SK-N-SH (cell line): ENCODE measurements around the gene OLFM1. TPM values are rescaled to one million over a fixed set of nuclear protein-coding genes. Genes with fewer than 3 reads are reported as not detected.

Experiments
- CTCF ChIA-PET: fragments of 300-600, 350-600 bp; formaldehyde crosslinking; extraction: SDS; loops from one replicate; lab custom pipeline; 2021; lab: Yijun Ruan, JAX
- POLR2A ChIA-PET: fragments of 350-600 bp; sonication (Branson Sonifier 250); formaldehyde crosslinking; extraction: SDS; loops from one replicate; lab custom pipeline; 2020; ENCODE audit warnings: antibody characterized with exemption, inconsistent platforms; lab: Yijun Ruan, JAX
- DNase-seq: peaks from one replicate; pipeline ENCODE4 v3.0.0; 2012
- H2AFZ ChIP-seq: fragments of 200-600 bp; sonication (generic); 2 replicates; pipeline ENCODE4 v1.8.1; 2016; ENCODE audit warnings: antibody characterized with exemption, mild to moderate bottlenecking, low read depth
- H3F3A ChIP-seq: fragments of 200-600 bp; sonication (generic); replicated peaks from 2 replicates; pipeline ENCODE3; 2016; ENCODE audit warnings: antibody characterized with exemption, mild to moderate bottlenecking; ENCODE audit not compliant: insufficient read depth
- H3K27ac ChIP-seq, 2 experiments: fragments of 200-500 bp in 1 of 2; fragments of 200-600 bp in 1 of 2; sonication (Bioruptor generic) in 1 of 2; sonication (generic), shearing (Covaris generic) in 1 of 2; 2 replicates each; pipeline versions ENCODE4 v1.5.1 to v1.6.1; 2014 to 2016; ENCODE audit warnings: low read depth in 2 of 2, inconsistent platforms in 1 of 2, low read length in 1 of 2, mild to moderate bottlenecking in 1 of 2, mixed read lengths in 1 of 2
- H3K27me3 ChIP-seq: fragments of 200-600 bp; sonication (generic), shearing (Covaris generic); 2 replicates; pipeline ENCODE4 v1.6.1; 2016; ENCODE audit warnings: mixed run types; ENCODE audit not compliant: insufficient read depth
- H3K36me3 ChIP-seq, 2 experiments: fragments of 200-500 bp in 1 of 2; fragments of 200-600 bp in 1 of 2; sonication (Bioruptor generic) in 1 of 2; sonication (generic) in 1 of 2; replicated peaks in 1 of 2; 2 replicates each; pipeline versions ENCODE3 to v1.5.1; 2014 to 2016; ENCODE audit warnings: low read length in 1 of 2, mild to moderate bottlenecking in 1 of 2; ENCODE audit not compliant: insufficient read depth in 2 of 2, control insufficient read depth in 1 of 2
- H3K4me1 ChIP-seq, 2 experiments: fragments of 200-500 bp in 1 of 2; fragments of 200-600 bp in 1 of 2; sonication (Bioruptor generic) in 1 of 2; sonication (generic), shearing (Covaris generic) in 1 of 2; 2 replicates each; pipeline versions ENCODE4 v1.5.1 to v1.6.1; 2014 to 2016; ENCODE audit warnings: low read depth in 1 of 2, low read length in 1 of 2, mixed run types in 1 of 2; ENCODE audit not compliant: insufficient read depth in 2 of 2, control insufficient read depth in 1 of 2
- H3K4me2 ChIP-seq: fragments of 200-600 bp; sonication (generic), shearing (Covaris generic); 2 replicates; pipeline ENCODE4 v1.6.1; 2017; ENCODE audit warnings: mixed run types
- H3K4me3 ChIP-seq, 2 experiments: fragments of 200-500 bp in 1 of 2; fragments of 200-600 bp in 1 of 2; sonication (Bioruptor generic) in 1 of 2; sonication (generic), shearing (Covaris generic) in 1 of 2; 2 replicates each; pipeline versions ENCODE4 v1.5.1 to v1.8.1; 2014 to 2016; ENCODE audit warnings: low read depth in 2 of 2, inconsistent platforms in 1 of 2, low read length in 1 of 2, mild to moderate bottlenecking in 1 of 2, mixed read lengths in 1 of 2, moderate library complexity in 1 of 2
- H3K79me2 ChIP-seq: fragments of 200-600 bp; sonication (generic); 2 replicates; pipeline ENCODE4 v1.8.1; 2017; ENCODE audit warnings: mild to moderate bottlenecking; ENCODE audit not compliant: insufficient read depth
- H3K9ac ChIP-seq: fragments of 200-600 bp; sonication (generic); 2 replicates; pipeline ENCODE4 v1.6.1; 2017; ENCODE audit warnings: mixed run types
- H3K9me2 ChIP-seq: fragments of 200-600 bp; sonication (generic); 2 replicates; pipeline ENCODE4 v1.6.1; 2017; ENCODE audit warnings: mixed run types
- H3K9me3 ChIP-seq: fragments of 200-600 bp; sonication (generic); 2 replicates; pipeline ENCODE4 v1.6.1; 2017; ENCODE audit warnings: mixed run types, mild to moderate bottlenecking, moderate library complexity
- H4K20me1 ChIP-seq: fragments of 200-600 bp; sonication (generic); 2 replicates; pipeline ENCODE4 v1.6.1; 2017; ENCODE audit warnings: mild to moderate bottlenecking, mixed run types; ENCODE audit not compliant: insufficient read depth
- CHD2 ChIP-seq: fragments of 150-350 bp; IDR thresholded peaks from 2 replicates; pipeline ENCODE4 v1.6.1; 2018; ENCODE audit warnings: low read length; ENCODE audit not compliant: partially characterized antibody
- EZH2phosphoT487 ChIP-seq: fragments of 200-600 bp; sonication (generic); IDR thresholded peaks from 2 replicates; pipeline ENCODE4 v1.6.1; 2017; ENCODE audit warnings: low read depth, mixed run types, mild to moderate bottlenecking, antibody characterized with exemption, moderate library complexity, borderline replicate concordance
- FOXJ3 ChIP-seq: sonication (generic); formaldehyde crosslinking; IDR thresholded peaks from 2 replicates; pipeline ENCODE4 v1.5.1; 2020; ENCODE audit warnings: mild to moderate bottlenecking, missing genetic modification reagents
- MEF2A ChIP-seq: IDR thresholded peaks from 2 replicates; pipeline ENCODE4 v1.4.0; 2012; ENCODE audit warnings: low read depth, borderline replicate concordance
- NRF1 ChIP-seq: IDR thresholded peaks from 2 replicates; pipeline ENCODE4 v1.6.1; 2012; ENCODE audit warnings: low read depth, mild to moderate bottlenecking, low read length
- PBX3 ChIP-seq: IDR thresholded peaks from 2 replicates; pipeline ENCODE4; 2012
- POLR2AphosphoS5 ChIP-seq: IDR thresholded peaks from 2 replicates; pipeline ENCODE4 v1.6.1; 2012; ENCODE audit warnings: low read depth, low read length
- RCOR1 ChIP-seq: fragments of 150-350 bp; IDR thresholded peaks from 2 replicates; pipeline ENCODE4 v1.6.1; 2017; ENCODE audit warnings: antibody characterized with exemption, low read length
- REST ChIP-seq: IDR thresholded peaks from 2 replicates; pipeline ENCODE4 v1.6.1; 2012; ENCODE audit warnings: mild to moderate bottlenecking, low read depth, low read length, moderate library complexity
- SIN3A ChIP-seq: IDR thresholded peaks from 2 replicates; pipeline ENCODE4 v1.6.1; 2012; ENCODE audit warnings: low read depth, mild to moderate bottlenecking, low read length, moderate library complexity, borderline replicate concordance
- TEAD4 ChIP-seq: IDR thresholded peaks from 2 replicates; pipeline ENCODE4 v1.4.0; 2012; ENCODE audit warnings: mild to moderate bottlenecking, borderline replicate concordance; ENCODE audit not compliant: insufficient read depth
- USF2 ChIP-seq: fragments of 150-350 bp; IDR thresholded peaks from 2 replicates; pipeline ENCODE4 v1.6.1; 2017; ENCODE audit warnings: antibody characterized with exemption, low read length, low read depth, borderline replicate concordance
- YY1 ChIP-seq: IDR thresholded peaks from 2 replicates; pipeline ENCODE4 v1.4.0; 2012; ENCODE audit warnings: low read depth, mild to moderate bottlenecking
- ZBTB33 ChIP-seq: IDR thresholded peaks from 2 replicates; pipeline ENCODE4 v1.4.0; 2012; ENCODE audit warnings: low read depth, borderline replicate concordance
- WGBS: methylation state at CpG from one replicate; pipeline ENCODE4 v1.1.6; 2017; ENCODE audit warnings: low lambda C conversion rate; 5-methylcytosine and 5-hydroxymethylcytosine counted together
- polyA plus RNA-seq, 3 experiments: library from polyadenylated mRNA; depleted of rRNA; stranded (reverse); fragments of >200 nt; gene quantifications; 2 replicates each; pipeline ENCODE4 v1.2.3, GENCODE V29; 2012
- TF ChIP-seq, protein P1 (sequence below): fragments of 150-350 bp; IDR thresholded peaks from 2 replicates; pipeline ENCODE4 v1.6.1; 2016; ENCODE audit warnings: mild to moderate bottlenecking, low read depth, low read length
- TF ChIP-seq, protein P2 (sequence below): fragments of 200-600 bp; sonication (generic); IDR thresholded peaks from 2 replicates; pipeline ENCODE4 v1.6.1; 2017; ENCODE audit warnings: antibody characterized with exemption, mild to moderate bottlenecking, moderate library complexity

The OLFM1 gene
- polyA plus RNA-seq, 1 of the 3 experiments (the other 2 are of a cell fraction), result 15.9 TPM

- ChIA-PET CTCF (no interaction called here), POLR2A (no interaction called here)
- DNase-seq, result no peak
- Histone ChIP-seq H3K9ac (no peak overlapping the region), H3K4me1 (no peaks in the 10 kb centered on the region), H3K4me2 (no peak overlapping the region), H3K27me3 (no peaks in the 10 kb centered on the region), H3K9me2 (no peaks in the 10 kb centered on the region), H3K27ac (no peak overlapping the region), H3K36me3 (no peaks in the 10 kb centered on the region), H4K20me1 (no peaks in the 10 kb centered on the region), H3K4me3 (no peak overlapping the region), H2AFZ (no peak overlapping the region), H3F3A (no peaks in the 10 kb centered on the region), H3K9me3 (no peaks in the 10 kb centered on the region), H3K79me2 (no peaks in the 10 kb centered on the region)
- TF ChIP-seq REST (no peak), FOXJ3 (CRISPR knock-in tag) (no peak), RCOR1 (no peak), YY1 (no peak), CHD2 (no peak), TEAD4 (no peak), POLR2AphosphoS5 (no peak), NRF1 (no peak), EZH2phosphoT487 (no peak), PBX3 (no peak), MEF2A (no peak), SIN3A (no peak), ZBTB33 (no peak), USF2 (no peak)
- TF ChIP-seq, protein P1, sequence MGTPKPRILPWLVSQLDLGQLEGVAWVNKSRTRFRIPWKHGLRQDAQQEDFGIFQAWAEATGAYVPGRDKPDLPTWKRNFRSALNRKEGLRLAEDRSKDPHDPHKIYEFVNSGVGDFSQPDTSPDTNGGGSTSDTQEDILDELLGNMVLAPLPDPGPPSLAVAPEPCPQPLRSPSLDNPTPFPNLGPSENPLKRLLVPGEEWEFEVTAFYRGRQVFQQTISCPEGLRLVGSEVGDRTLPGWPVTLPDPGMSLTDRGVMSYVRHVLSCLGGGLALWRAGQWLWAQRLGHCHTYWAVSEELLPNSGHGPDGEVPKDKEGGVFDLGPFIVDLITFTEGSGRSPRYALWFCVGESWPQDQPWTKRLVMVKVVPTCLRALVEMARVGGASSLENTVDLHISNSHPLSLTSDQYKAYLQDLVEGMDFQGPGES, result no peak
- TF ChIP-seq, protein P2, sequence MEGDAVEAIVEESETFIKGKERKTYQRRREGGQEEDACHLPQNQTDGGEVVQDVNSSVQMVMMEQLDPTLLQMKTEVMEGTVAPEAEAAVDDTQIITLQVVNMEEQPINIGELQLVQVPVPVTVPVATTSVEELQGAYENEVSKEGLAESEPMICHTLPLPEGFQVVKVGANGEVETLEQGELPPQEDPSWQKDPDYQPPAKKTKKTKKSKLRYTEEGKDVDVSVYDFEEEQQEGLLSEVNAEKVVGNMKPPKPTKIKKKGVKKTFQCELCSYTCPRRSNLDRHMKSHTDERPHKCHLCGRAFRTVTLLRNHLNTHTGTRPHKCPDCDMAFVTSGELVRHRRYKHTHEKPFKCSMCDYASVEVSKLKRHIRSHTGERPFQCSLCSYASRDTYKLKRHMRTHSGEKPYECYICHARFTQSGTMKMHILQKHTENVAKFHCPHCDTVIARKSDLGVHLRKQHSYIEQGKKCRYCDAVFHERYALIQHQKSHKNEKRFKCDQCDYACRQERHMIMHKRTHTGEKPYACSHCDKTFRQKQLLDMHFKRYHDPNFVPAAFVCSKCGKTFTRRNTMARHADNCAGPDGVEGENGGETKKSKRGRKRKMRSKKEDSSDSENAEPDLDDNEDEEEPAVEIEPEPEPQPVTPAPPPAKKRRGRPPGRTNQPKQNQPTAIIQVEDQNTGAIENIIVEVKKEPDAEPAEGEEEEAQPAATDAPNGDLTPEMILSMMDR, result no peak
- 35% methylated on average over 6 of the region's 11 CpGs for WGBS
These were observed 39.3 kb upstream of the OLFM1 start for GRCh38 chr9:135048046-135048757.
